22Rv1 (cell line): ENCODE measurements around the gene PTCRA.

Experiments used
- ZFX ChIP-seq: fragments of 450-650 bp; IDR thresholded peaks from 2 replicates; pipeline ENCODE4 v1.6.1; 2017; ENCODE audit warnings: antibody characterized with exemption, borderline replicate concordance
- TF ChIP-seq, protein P1 (sequence below): fragments of 450-650 bp; IDR thresholded peaks from 2 replicates; pipeline ENCODE4 v1.5.1; 2017; ENCODE audit warnings: mild to moderate bottlenecking

DNA sequence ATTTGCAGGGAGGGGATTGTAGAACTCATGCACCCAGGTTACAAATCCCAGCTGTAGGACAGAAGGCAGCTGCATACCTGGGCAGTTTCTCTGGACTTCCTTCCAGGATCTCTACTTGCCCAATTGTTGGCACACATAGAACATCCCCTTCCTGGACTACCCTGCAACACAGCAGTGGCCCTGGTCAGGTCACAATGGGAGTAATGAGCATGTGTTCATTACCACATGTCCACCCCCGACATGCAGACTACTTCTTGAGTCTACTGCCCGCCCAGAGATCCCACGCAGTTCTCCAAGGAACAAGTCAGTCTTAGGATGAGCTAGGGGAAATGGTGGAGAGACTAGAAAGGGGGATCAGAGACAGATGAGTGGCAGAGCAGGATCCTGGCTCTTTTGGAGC is 58.1 kb downstream of the PTCRA start:
- TF ChIP-seq, protein P1, sequence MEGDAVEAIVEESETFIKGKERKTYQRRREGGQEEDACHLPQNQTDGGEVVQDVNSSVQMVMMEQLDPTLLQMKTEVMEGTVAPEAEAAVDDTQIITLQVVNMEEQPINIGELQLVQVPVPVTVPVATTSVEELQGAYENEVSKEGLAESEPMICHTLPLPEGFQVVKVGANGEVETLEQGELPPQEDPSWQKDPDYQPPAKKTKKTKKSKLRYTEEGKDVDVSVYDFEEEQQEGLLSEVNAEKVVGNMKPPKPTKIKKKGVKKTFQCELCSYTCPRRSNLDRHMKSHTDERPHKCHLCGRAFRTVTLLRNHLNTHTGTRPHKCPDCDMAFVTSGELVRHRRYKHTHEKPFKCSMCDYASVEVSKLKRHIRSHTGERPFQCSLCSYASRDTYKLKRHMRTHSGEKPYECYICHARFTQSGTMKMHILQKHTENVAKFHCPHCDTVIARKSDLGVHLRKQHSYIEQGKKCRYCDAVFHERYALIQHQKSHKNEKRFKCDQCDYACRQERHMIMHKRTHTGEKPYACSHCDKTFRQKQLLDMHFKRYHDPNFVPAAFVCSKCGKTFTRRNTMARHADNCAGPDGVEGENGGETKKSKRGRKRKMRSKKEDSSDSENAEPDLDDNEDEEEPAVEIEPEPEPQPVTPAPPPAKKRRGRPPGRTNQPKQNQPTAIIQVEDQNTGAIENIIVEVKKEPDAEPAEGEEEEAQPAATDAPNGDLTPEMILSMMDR, result no peak
- TF ChIP-seq ZFX, result no peak
